ENCODE measurements around the gene BAZ2B. TPM values are rescaled to one million over a fixed set of nuclear protein-coding genes. Genes with fewer than 3 reads are reported as not detected.
A peak's percentile ranks its signal among the peaks of the same experiment; 100 is the strongest.

Gene BAZ2B
- total RNA-seq, 2 donors from 2014 or later: 53.1 to 64.1 TPM

DNA sequence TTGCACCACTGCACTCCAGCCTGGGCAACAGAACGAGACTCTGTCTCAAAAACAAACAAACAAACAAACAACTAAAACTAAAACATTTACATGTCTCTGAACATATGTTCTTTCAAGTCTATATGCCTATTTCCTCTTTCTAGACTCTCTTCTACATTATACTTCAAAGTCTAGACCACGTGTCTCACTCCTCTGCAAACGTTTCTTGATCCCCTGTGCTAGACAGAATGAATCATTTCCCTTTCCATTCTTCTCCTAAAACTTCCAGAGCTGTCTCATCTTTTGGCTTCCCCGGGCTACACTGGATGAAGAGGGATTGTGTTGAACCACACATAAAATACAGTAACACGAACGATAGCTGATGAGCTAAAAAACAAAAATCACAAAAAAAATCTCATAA is 67.1 kb downstream of the BAZ2B start:
- Mint-ChIP-seq H3K27me3 (ENCODE audit: insufficient read depth) (no peaks in the 10 kb centered on the region), H3K36me3 (ENCODE audit: low read depth) (peaks cover 11% of the 10 kb centered on the region), H3K4me3 (no peak overlapping the region), H3K9me3 (no peaks in the 10 kb centered on the region), H3K27ac (no peak overlapping the region), H3K4me1 (peaks cover 5% of the 10 kb centered on the region)
- Histone ChIP-seq H3K27me3 (ENCODE audit: control insufficient read depth, insufficient read depth, low read length, poor library complexity, severe bottlenecking) (no peaks in the 10 kb centered on the region), H3K36me3 (ENCODE audit: control insufficient read depth, insufficient read depth, low read length) (no peaks in the 10 kb centered on the region), H3K9ac (ENCODE audit: extremely low read depth, low read length, poor library complexity, severe bottlenecking) (no peak overlapping the region), H3K4me3 (ENCODE audit: low read length) (no peak overlapping the region), H3K9me3 (ENCODE audit: control insufficient read depth, low read length) (no peaks in the 10 kb centered on the region), H3K27ac (ENCODE audit: low read depth, low read length) (no peak overlapping the region), H3K4me1 (ENCODE audit: control insufficient read depth, insufficient read depth, low read length) (no peaks in the 10 kb centered on the region)
- 93 to 100% methylated on average over 2 to 6 of the region's 6 CpGs for WGBS, 2 experiments (ENCODE audit: insufficient coverage in 1 of 2, insufficient read length in 1 of 2)
- DNase-seq: no peak
- TF ChIP-seq, protein P1, sequence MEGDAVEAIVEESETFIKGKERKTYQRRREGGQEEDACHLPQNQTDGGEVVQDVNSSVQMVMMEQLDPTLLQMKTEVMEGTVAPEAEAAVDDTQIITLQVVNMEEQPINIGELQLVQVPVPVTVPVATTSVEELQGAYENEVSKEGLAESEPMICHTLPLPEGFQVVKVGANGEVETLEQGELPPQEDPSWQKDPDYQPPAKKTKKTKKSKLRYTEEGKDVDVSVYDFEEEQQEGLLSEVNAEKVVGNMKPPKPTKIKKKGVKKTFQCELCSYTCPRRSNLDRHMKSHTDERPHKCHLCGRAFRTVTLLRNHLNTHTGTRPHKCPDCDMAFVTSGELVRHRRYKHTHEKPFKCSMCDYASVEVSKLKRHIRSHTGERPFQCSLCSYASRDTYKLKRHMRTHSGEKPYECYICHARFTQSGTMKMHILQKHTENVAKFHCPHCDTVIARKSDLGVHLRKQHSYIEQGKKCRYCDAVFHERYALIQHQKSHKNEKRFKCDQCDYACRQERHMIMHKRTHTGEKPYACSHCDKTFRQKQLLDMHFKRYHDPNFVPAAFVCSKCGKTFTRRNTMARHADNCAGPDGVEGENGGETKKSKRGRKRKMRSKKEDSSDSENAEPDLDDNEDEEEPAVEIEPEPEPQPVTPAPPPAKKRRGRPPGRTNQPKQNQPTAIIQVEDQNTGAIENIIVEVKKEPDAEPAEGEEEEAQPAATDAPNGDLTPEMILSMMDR (conservative IDR thresholded peaks at IDR 0.05): no peak

DNA sequence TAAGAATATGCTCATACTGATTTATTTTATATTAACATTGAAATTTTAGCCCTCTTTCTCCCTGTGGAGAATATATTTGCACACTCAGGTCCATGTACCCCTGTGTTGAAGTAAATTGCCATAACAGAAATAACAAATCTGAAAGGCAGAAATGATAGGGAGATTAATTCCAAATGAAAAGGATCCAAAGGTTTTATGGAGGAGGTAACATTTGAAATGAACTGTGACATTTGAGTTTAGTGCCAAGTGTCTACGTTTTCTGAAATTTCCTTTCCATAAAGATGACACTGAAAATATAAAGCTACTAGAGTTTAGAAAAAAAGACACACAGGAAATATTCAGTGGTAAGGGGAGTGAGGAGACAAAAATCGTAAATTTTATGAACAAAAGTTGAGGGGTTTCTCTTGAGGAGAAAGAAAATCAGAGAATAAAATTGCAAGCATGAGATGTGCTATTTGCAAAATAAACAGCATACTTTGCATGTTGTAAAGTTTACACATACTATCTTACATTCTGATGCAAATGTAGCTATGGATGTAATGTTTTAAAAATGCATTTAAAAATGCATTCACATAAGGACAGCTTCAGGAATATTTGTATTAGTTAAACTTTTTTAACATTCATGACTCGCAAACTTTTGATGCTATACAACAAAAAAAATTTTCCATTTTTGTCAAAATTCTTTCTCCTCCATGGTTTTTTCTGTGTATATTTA is 69.5 kb downstream of the BAZ2B start:
- H3K27ac Mint-ChIP-seq: peak overlapping the region; percentile 37
- TF ChIP-seq, protein P1 (conservative IDR thresholded peaks at IDR 0.05): no peak
- peaks cover 9% of the 10 kb centered on the region for H3K9me3 ChIP-seq (ENCODE audit: control insufficient read depth, low read length)
- H3K27me3 ChIP-seq (ENCODE audit: control insufficient read depth, insufficient read depth, low read length, poor library complexity, severe bottlenecking): no peaks in the 10 kb centered on the region
- no peaks in the 10 kb centered on the region for H3K27me3 Mint-ChIP-seq (ENCODE audit: insufficient read depth)
- no peaks in the 10 kb centered on the region for H3K9me3 Mint-ChIP-seq
- peaks cover 19% of the 10 kb centered on the region for H3K36me3 Mint-ChIP-seq (ENCODE audit: low read depth)
- H3K27ac ChIP-seq (ENCODE audit: low read depth, low read length): no peak overlapping the region
- H3K4me3 ChIP-seq (ENCODE audit: low read length): no peak overlapping the region
- H3K4me1 ChIP-seq (ENCODE audit: control insufficient read depth, insufficient read depth, low read length): no peaks in the 10 kb centered on the region
- no peak for DNase-seq
- peaks cover 6% of the 10 kb centered on the region for H3K36me3 ChIP-seq (ENCODE audit: control insufficient read depth, insufficient read depth, low read length)
- no peak overlapping the region for H3K9ac ChIP-seq (ENCODE audit: extremely low read depth, low read length, poor library complexity, severe bottlenecking)
- WGBS, 2 experiments (ENCODE audit: insufficient coverage in 1 of 2, insufficient read length in 1 of 2): 76 to 100% methylated on average over 1 to 2 of the region's 3 CpGs
- H3K4me1 Mint-ChIP-seq: peaks cover 5% of the 10 kb centered on the region
- no peak overlapping the region for H3K4me3 Mint-ChIP-seq

DNA sequence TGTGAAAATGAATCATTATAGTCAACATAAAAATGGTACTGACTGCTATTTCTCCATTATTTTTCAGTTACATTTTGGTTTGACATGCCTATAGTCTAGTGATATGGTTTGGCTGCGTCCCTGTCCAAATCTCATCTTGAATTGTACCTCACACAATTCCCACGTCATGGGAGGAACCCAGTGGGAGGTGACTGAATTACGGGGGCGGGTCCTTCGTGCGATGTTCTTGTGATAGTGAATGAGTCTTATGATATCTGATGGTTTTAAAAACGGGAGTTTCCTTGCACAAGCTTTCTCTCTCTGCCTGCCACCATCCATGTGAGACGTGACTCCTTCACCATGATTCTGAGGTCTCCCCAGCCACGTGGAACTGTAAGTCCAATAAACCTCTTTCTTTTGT is 70.3 kb downstream of the BAZ2B start:
- 73% methylated on average over 9 of the region's 9 CpGs; no CpG with 5 or more reads in 1 of the 2 experiments for WGBS, 2 experiments (ENCODE audit: insufficient coverage in 1 of 2, insufficient read length in 1 of 2)
- Histone ChIP-seq H3K9me3 (ENCODE audit: control insufficient read depth, low read length) (peaks cover 12% of the 10 kb centered on the region), H3K4me1 (ENCODE audit: control insufficient read depth, insufficient read depth, low read length) (no peaks in the 10 kb centered on the region), H3K9ac (ENCODE audit: extremely low read depth, low read length, poor library complexity, severe bottlenecking) (no peak overlapping the region), H3K27me3 (ENCODE audit: control insufficient read depth, insufficient read depth, low read length, poor library complexity, severe bottlenecking) (no peaks in the 10 kb centered on the region), H3K4me3 (ENCODE audit: low read length) (no peak overlapping the region), H3K27ac (ENCODE audit: low read depth, low read length) (no peak overlapping the region), H3K36me3 (ENCODE audit: control insufficient read depth, insufficient read depth, low read length) (peaks cover 10% of the 10 kb centered on the region)
- peaks cover 23% of the 10 kb centered on the region for H3K36me3 Mint-ChIP-seq (ENCODE audit: low read depth)
- no peaks in the 10 kb centered on the region for H3K27me3 Mint-ChIP-seq (ENCODE audit: insufficient read depth)
- H3K9me3 Mint-ChIP-seq: no peaks in the 10 kb centered on the region
- no peak overlapping the region for H3K4me3 Mint-ChIP-seq
- no peak overlapping the region for H3K27ac Mint-ChIP-seq
- DNase-seq: no peak
- peaks cover 5% of the 10 kb centered on the region for H3K4me1 Mint-ChIP-seq
- TF ChIP-seq, protein P1 (conservative IDR thresholded peaks at IDR 0.05): no peak
